HG02973 (cell line): Measurements from ENCODE around the gene ITGAD.

Experiments used
- ATAC-seq: cut with Tn5 transposase; IDR thresholded peaks from one replicate; pipeline ENCODE4 v1.9.1; 2021; ENCODE audit warnings: moderate library complexity; ENCODE audit not compliant: unreplicated experiment

The ITGAD gene

GRCh38 chr16:31473264-31473984 is 80.3 kb downstream of the ITGAD start:
- ATAC-seq, result no peak

GRCh38 chr16:31474173-31474714 is 81.1 kb downstream of the ITGAD start:
- no peak for ATAC-seq

DNA sequence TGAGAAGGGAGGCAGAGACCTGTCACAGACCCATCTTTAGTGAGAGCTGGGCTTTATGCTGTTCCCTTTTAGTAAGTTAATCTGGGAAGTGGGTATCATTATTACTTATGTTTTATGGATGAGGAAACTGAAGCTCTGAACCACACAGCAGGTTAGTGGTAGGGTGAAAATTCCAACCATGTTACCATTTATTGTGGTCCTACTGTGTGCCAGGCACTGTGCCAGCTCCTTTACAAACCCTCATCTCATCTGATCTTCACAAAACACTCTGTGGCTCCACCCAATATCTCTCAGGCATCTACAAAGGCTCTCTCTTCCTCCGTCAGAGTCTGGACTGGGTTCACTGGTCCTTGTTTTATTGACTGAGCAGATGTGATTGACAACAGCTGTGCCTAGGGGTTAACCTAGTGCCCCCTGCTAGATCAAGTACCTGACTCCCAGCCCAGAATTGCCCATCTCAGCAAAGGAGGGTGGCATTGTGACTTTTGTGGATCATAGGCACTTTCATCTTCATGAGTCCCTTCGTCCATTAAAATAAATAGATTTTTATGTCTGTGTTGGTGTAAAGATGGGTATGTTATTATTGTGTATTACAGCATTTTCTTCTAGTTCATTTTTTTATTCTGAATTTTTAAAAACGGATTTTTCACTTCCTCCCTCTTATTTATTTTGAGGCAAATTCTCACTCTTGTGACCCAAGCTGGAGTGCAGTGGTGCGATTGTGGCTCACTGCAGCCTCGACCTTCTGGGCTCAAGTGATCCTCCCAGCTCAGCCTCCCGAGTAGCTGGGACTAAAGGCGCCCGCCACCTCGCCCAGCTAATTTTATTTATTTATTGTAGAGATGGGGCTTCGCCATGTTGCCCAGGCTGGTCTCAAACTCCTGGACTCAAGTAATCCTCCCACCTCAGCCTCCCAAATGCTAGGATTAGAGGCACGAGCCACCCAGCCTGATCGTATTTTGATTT is 81.9 kb downstream of the ITGAD start:
- ATAC-seq, result no peak

- ATAC-seq, result no peak
These were observed 82.8 kb downstream of the ITGAD start for GRCh38 chr16:31475946-31476302.
